K562 (cell line): ENCODE data around the gene ALOX5. TPM values are rescaled to one million over a fixed set of nuclear protein-coding genes. Genes with fewer than 3 reads are reported as not detected.

Source experiments
- BCOR ChIP-seq: fragments of 450-650 bp; IDR thresholded peaks from 2 replicates; pipeline ENCODE4 v1.6.1; 2016
- BRD4 ChIP-seq: fragments of 200-600 bp; sonication (generic); IDR thresholded peaks from 2 replicates; pipeline ENCODE4 v1.6.1; 2017; ENCODE audit warnings: inconsistent platforms
- BRD9 ChIP-seq: fragments of 450-650 bp; IDR thresholded peaks from 2 replicates; pipeline ENCODE4 v1.6.1; 2018; ENCODE audit warnings: low read depth; ENCODE audit not compliant: partially characterized antibody
- ERF ChIP-seq: fragments of 450-650 bp; formaldehyde crosslinking; IDR thresholded peaks from 2 replicates; pipeline ENCODE4 v1.4.0; 2020; ENCODE audit warnings: mild to moderate bottlenecking, mixed read lengths
- GMEB1 ChIP-seq: fragments of 250-450 bp; sonication (Bioruptor Pico); IDR thresholded peaks from 2 replicates; pipeline ENCODE4 v1.4.0; 2020; ENCODE audit warnings: mild to moderate bottlenecking
- L3MBTL2 ChIP-seq: fragments of 450-650 bp; IDR thresholded peaks from 2 replicates; pipeline ENCODE4 v1.6.1; 2016; ENCODE audit warnings: mild to moderate bottlenecking, moderate library complexity
- MAFK ChIP-seq: IDR thresholded peaks from 2 replicates; pipeline ENCODE4 v1.6.1; 2011; ENCODE audit warnings: low read length, improper control_type of control experiment
- MBD2 ChIP-seq: sonication (generic); IDR thresholded peaks from 2 replicates; pipeline ENCODE4 v1.6.1; 2016; ENCODE audit warnings: low read depth, borderline replicate concordance
- NFIX ChIP-seq: fragments of 250-450 bp; sonication (Bioruptor Pico); IDR thresholded peaks from 2 replicates; pipeline ENCODE4 v1.4.0; 2020; ENCODE audit warnings: low read depth, mild to moderate bottlenecking, moderate library complexity
- NONO ChIP-seq, 2 experiments: fragments of 200-400 bp in 1 of 2; fragments of 450-650 bp in 1 of 2; formaldehyde crosslinking in 1 of 2; IDR thresholded peaks; 2 replicates each; pipeline ENCODE4 v1.6.1; 2017; ENCODE audit warnings: low read depth in 2 of 2, mild to moderate bottlenecking in 2 of 2, moderate library complexity in 2 of 2, low read length in 1 of 2
- NR2C1 ChIP-seq, 2 experiments: fragments of 450-650 bp; IDR thresholded peaks; 2 replicates each; pipeline ENCODE4 v1.6.1; 2017; ENCODE audit warnings: mild to moderate bottlenecking in 2 of 2, antibody characterized with exemption in 1 of 2, inconsistent platforms in 1 of 2, missing compliant biosample characterization in 1 of 2, missing genetic modification characterization in 1 of 2
- NR2F6 ChIP-seq: fragments of 450-650 bp; formaldehyde crosslinking; IDR thresholded peaks from 2 replicates; pipeline ENCODE4 v1.4.0; 2020; ENCODE audit warnings: mild to moderate bottlenecking
- PML ChIP-seq: IDR thresholded peaks from 2 replicates; pipeline ENCODE4 v1.6.1; 2012; ENCODE audit warnings: low read length, inconsistent platforms
- POLR2H ChIP-seq: IDR thresholded peaks from 2 replicates; pipeline ENCODE4 v1.6.1; 2016; ENCODE audit warnings: missing genetic modification characterization, low read depth, mild to moderate bottlenecking, control low read depth, missing compliant biosample characterization, moderate library complexity
- POLR3G ChIP-seq: IDR thresholded peaks from 2 replicates; pipeline ENCODE4 v1.6.1; 2011; ENCODE audit not compliant: insufficient read length, insufficient replicate concordance; ENCODE audit errors: extremely low read depth
- PRMT5 ChIP-seq: sonication (generic); formaldehyde crosslinking; IDR thresholded peaks from 2 replicates; pipeline ENCODE4 v1.5.0; 2020; ENCODE audit warnings: missing genetic modification reagents
- RBM14 ChIP-seq: fragments of 200-400 bp; formaldehyde crosslinking; IDR thresholded peaks from 2 replicates; pipeline ENCODE4 v1.6.1; 2018; ENCODE audit warnings: low read depth, mild to moderate bottlenecking, low read length, moderate library complexity, borderline replicate concordance; ENCODE audit not compliant: insufficient read depth
- SREBF1 ChIP-seq: fragments of 150-350 bp; IDR thresholded peaks from 2 replicates; pipeline ENCODE4 v1.6.1; 2014; ENCODE audit warnings: antibody characterized with exemption, low read depth, low read length, borderline replicate concordance
- TAF1 ChIP-seq: IDR thresholded peaks from 2 replicates; pipeline ENCODE4 v1.6.1; 2011; ENCODE audit warnings: mild to moderate bottlenecking, low read length, moderate library complexity; ENCODE audit not compliant: insufficient read depth, control insufficient read depth, severe bottlenecking; ENCODE audit errors: extremely low read depth
- TCF7L2 ChIP-seq: fragments of 150-350 bp; IDR thresholded peaks from 2 replicates; pipeline ENCODE4 v1.6.1; 2016; ENCODE audit warnings: low read depth, mild to moderate bottlenecking, low read length, moderate library complexity
- TEAD1 ChIP-seq, 2 experiments: fragments of 450-650 bp in 1 of 2; sonication (generic) in 1 of 2; formaldehyde crosslinking; IDR thresholded peaks; 2 replicates each; pipeline versions ENCODE4 v1.4.0 to v1.8.0; 2020 to 2022; ENCODE audit warnings: mild to moderate bottlenecking in 2 of 2, missing genetic modification reagents in 1 of 2
- ZFX ChIP-seq: sonication (generic); formaldehyde crosslinking; IDR thresholded peaks from 2 replicates; pipeline ENCODE4 v1.8.0; 2022; ENCODE audit warnings: mild to moderate bottlenecking, missing genetic modification reagents, moderate library complexity
- ZNF232 ChIP-seq: sonication (generic); formaldehyde crosslinking; IDR thresholded peaks from 2 replicates; pipeline ENCODE4 v1.8.0; 2022; ENCODE audit warnings: mild to moderate bottlenecking, missing genetic modification reagents
- ZNF239 ChIP-seq: fragments of 250-450 bp; sonication (Bioruptor Pico); IDR thresholded peaks from 2 replicates; pipeline ENCODE4 v1.4.0; 2020; ENCODE audit warnings: mild to moderate bottlenecking
- polyA plus RNA-seq, 8 experiments: library from polyadenylated mRNA; depleted of rRNA in 4 of 8; stranded (reverse) in 5 of 8; unstranded in 3 of 8; fragments of >200 nt; fragmentation: Nextera tagmentation in 2 of 8; fragmentation: Illumina TruSeq in 1 of 8; extraction: Ambion mirVana in 2 of 8; extraction: Trizol in 1 of 8; gene quantifications; 2 replicates each; pipeline versions ENCODE4 v1.2.1 to v1.2.3, GENCODE V29; 2011 to 2014; ENCODE audit warnings: inconsistent platforms in 1 of 8, missing spikeins in 1 of 8
- total RNA-seq, 7 experiments: library from RNA; depleted of rRNA in 6 of 7; stranded (reverse); fragments of >200 nt in 6 of 7; fragmentation: Illumina TruSeq in 2 of 7; extraction: Trizol in 2 of 7; gene quantifications; 2 replicates each; pipeline versions ENCODE4 v1.2.1 to v1.2.3, GENCODE V29; 2011 to 2021; ENCODE audit warnings: low replicate concordance in 1 of 7
- TF ChIP-seq, protein P1 (sequence below), 2 experiments: IDR thresholded peaks; 2 replicates each; pipeline ENCODE4 v1.6.1; 2012; ENCODE audit warnings: improper control_type of control experiment in 2 of 2, low read depth in 2 of 2, low read length in 2 of 2, borderline replicate concordance in 1 of 2

The ALOX5 gene
- total and polyA plus RNA-seq, 9 of the 15 experiments (the other 6 are each of a cell fraction or from before 2014, with no cell fraction given) = 0.10 to 2.4 (median 1.4) TPM

- TF ChIP-seq ERF (CRISPR knock-in tag) (no peak; the same call in 1 of the 2 replicates), RBM14 (no peak), L3MBTL2 (peak; percentile 97), GMEB1 (peak; percentile 11; the same call in 1 of the 2 replicates), TCF7L2 (peak; percentile 77), NFIX (no peak), ZNF239 (CRISPR knock-in tag) (no peak; the same call in none of the 2 replicates), TAF1 (peak; percentile 56), POLR3G (no peak), BRD9 (peak; percentile 95), NONO (IDR thresholded peaks at IDR 0.05; ENCODE audit: low read depth in 2 of 2, low read length in 1 of 2) (peak in 1 of 2 experiments; percentile 95; a peak in 2 of 4 replicates), MBD2 (peak; percentile 96), SREBF1 (no peak), PML (peak; percentile 99), TEAD1 (CRISPR knock-in tag; IDR thresholded peaks at IDR 0.05) (peak; percentile 89 to 95; a peak in 3 of 4 replicates), NR2C1 (IDR thresholded peaks at IDR 0.05) (peak; percentile 61; the same call in 1 of the 2 replicates), NR2C1 (tag; IDR thresholded peaks at IDR 0.05) (peak; percentile 79), BCOR (peak; percentile 88), ZNF232 (CRISPR knock-in tag) (no peak), PRMT5 (CRISPR knock-in tag) (no peak), NR2F6 (CRISPR knock-in tag) (no peak), ZFX (CRISPR knock-in tag) (peak; percentile 84), BRD4 (no peak; the same call in 1 of the 2 replicates), MAFK (peak; percentile 86), POLR2H (tag) (peak; percentile 85)
- TF ChIP-seq, protein P1, sequence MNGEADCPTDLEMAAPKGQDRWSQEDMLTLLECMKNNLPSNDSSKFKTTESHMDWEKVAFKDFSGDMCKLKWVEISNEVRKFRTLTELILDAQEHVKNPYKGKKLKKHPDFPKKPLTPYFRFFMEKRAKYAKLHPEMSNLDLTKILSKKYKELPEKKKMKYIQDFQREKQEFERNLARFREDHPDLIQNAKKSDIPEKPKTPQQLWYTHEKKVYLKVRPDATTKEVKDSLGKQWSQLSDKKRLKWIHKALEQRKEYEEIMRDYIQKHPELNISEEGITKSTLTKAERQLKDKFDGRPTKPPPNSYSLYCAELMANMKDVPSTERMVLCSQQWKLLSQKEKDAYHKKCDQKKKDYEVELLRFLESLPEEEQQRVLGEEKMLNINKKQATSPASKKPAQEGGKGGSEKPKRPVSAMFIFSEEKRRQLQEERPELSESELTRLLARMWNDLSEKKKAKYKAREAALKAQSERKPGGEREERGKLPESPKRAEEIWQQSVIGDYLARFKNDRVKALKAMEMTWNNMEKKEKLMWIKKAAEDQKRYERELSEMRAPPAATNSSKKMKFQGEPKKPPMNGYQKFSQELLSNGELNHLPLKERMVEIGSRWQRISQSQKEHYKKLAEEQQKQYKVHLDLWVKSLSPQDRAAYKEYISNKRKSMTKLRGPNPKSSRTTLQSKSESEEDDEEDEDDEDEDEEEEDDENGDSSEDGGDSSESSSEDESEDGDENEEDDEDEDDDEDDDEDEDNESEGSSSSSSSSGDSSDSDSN (IDR thresholded peaks at IDR 0.05; ENCODE audit: borderline replicate concordance in 1 of 2, low read depth in 2 of 2, low read length in 2 of 2) = no peak
These were observed 96.3 kb downstream of the ALOX5 start (continued) for GRCh38 chr10:45470098-45471012.
